ENCODE data around the gene SMARCA4.

DNA sequence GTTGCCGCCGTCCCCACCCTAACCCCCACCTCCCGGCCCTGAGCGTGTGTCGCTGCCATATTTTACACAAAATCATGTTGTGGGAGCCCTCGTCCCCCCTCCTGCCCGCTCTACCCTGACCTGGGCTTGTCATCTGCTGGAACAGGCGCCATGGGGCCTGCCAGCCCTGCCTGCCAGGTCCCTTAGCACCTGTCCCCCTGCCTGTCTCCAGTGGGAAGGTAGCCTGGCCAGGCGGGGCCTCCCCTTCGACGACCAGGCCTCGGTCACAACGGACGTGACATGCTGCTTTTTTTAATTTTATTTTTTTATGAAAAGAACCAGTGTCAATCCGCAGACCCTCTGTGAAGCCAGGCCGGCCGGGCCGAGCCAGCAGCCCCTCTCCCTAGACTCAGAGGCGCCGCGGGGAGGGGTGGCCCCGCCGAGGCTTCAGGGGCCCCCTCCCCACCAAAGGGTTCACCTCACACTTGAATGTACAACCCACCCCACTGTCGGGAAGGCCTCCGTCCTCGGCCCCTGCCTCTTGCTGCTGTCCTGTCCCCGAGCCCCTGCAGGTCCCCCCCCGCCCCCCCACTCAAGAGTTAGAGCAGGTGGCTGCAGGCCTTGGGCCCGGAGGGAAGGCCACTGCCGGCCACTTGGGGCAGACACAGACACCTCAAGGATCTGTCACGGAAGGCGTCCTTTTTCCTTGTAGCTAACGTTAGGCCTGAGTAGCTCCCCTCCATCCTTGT, 38.8 kb upstream of the SMARCA4 start:
- TF ChIP-seq, protein P1, sequence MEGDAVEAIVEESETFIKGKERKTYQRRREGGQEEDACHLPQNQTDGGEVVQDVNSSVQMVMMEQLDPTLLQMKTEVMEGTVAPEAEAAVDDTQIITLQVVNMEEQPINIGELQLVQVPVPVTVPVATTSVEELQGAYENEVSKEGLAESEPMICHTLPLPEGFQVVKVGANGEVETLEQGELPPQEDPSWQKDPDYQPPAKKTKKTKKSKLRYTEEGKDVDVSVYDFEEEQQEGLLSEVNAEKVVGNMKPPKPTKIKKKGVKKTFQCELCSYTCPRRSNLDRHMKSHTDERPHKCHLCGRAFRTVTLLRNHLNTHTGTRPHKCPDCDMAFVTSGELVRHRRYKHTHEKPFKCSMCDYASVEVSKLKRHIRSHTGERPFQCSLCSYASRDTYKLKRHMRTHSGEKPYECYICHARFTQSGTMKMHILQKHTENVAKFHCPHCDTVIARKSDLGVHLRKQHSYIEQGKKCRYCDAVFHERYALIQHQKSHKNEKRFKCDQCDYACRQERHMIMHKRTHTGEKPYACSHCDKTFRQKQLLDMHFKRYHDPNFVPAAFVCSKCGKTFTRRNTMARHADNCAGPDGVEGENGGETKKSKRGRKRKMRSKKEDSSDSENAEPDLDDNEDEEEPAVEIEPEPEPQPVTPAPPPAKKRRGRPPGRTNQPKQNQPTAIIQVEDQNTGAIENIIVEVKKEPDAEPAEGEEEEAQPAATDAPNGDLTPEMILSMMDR (IDR thresholded peaks at IDR 0.05), result no peak
- TF ChIP-seq POLR2A (IDR thresholded peaks at IDR 0.05), result no peak

All from testis (tissue), 2 donors.